GM12878 (cell line): ENCODE results near the gene MFSD8. TPM values are rescaled to one million over a fixed set of nuclear protein-coding genes. Genes with fewer than 3 reads are reported as not detected.

Experiments
- ATAC-seq: fragments of 200-7000 bp; cut with Tn5 transposase; 3 replicates; pipeline ENCODE4 v1.9.1; 2020; ENCODE audit warnings: mild to moderate bottlenecking, moderate library complexity
- Bru-seq: library from RNA; stranded (reverse); fragments of 400-500 nt; gene quantifications from one replicate; lab custom pipeline; 2021; lab: Mats Ljungman, UMichigan
- BruChase-seq, 2 experiments: library from RNA; stranded (reverse); fragments of 400-500 nt; gene quantifications; one replicate each; lab custom pipeline; 2021; lab: Mats Ljungman, UMichigan
- BruUV-seq: library from RNA; stranded (reverse); fragments of 400-500 nt; replicated peaks from 2 replicates; lab custom pipeline; 2021; lab: Mats Ljungman, UMichigan
- CTCF ChIA-PET: fragments of 300-600 bp; sonication (Branson Sonifier 250); formaldehyde crosslinking; extraction: SDS; loops from one replicate; lab custom pipeline; 2021; ENCODE audit warnings: inconsistent platforms; lab: Yijun Ruan, JAX
- POLR2A ChIA-PET: fragments of 350-600 bp; formaldehyde crosslinking; extraction: SDS; loops from one replicate; lab custom pipeline; 2021; ENCODE audit warnings: inconsistent platforms; lab: Charles Lee
- RAD21 ChIA-PET: fragments of 300-600 bp; sonication (Branson Sonifier 250); formaldehyde crosslinking; loops from one replicate; lab custom pipeline; 2023; ENCODE audit warnings: antibody characterized with exemption; ENCODE audit not compliant: unreplicated experiment; lab: Charles Lee
- SMC1A ChIA-PET: fragments of 300-600 bp; sonication (Branson Sonifier 250); formaldehyde crosslinking; loops from one replicate; lab custom pipeline; 2023; ENCODE audit not compliant: unreplicated experiment, uncharacterized antibody; lab: Charles Lee
- DNase-seq: peaks from one replicate; pipeline ENCODE4 v3.0.0-alpha.2; 2011; ENCODE audit warnings: low read depth, low spot score
- FAIRE-seq: peaks from 3 replicates; lab custom pipeline; 2011; peaks lifted over from hg19 to GRCh38; lab: Jason Lieb, UNC
- H2AFZ ChIP-seq: 2 replicates; pipeline ENCODE4 v1.6.0; 2011; ENCODE audit warnings: low read depth, low read length, control low read depth; ENCODE audit not compliant: control insufficient read depth
- H3K27ac ChIP-seq: 2 replicates; pipeline ENCODE4 v1.5.1; 2011; ENCODE audit warnings: control low read depth; ENCODE audit not compliant: control insufficient read depth, insufficient read depth
- H3K27me3 ChIP-seq, 2 experiments: replicated peaks in 1 of 2; 2 replicates each; pipeline versions ENCODE4 v1.6.0 to v1.6.1; 2011; ENCODE audit warnings: low read length in 1 of 2; ENCODE audit not compliant: control insufficient read depth in 2 of 2, insufficient read depth in 2 of 2
- H3K36me3 ChIP-seq, 2 experiments: 2 replicates each; pipeline ENCODE4 v1.5.1; 2011; ENCODE audit warnings: low read length in 1 of 2; ENCODE audit not compliant: control insufficient read depth in 2 of 2, insufficient read depth in 2 of 2
- H3K4me1 ChIP-seq: 2 replicates; pipeline ENCODE4 v1.6.1; 2011; ENCODE audit warnings: mild to moderate bottlenecking, low read length, moderate library complexity, mixed read lengths; ENCODE audit not compliant: control insufficient read depth, insufficient read depth
- H3K4me2 ChIP-seq: 2 replicates; pipeline ENCODE4 v1.6.0; 2011; ENCODE audit warnings: control low read depth; ENCODE audit not compliant: control insufficient read depth, insufficient read depth
- H3K4me3 ChIP-seq: fragments of 200-600 bp; sonication (generic); 2 replicates; pipeline ENCODE4 v1.5.1; 2016
- H3K79me2 ChIP-seq: 2 replicates; pipeline ENCODE4 v1.6.0; 2011; ENCODE audit warnings: low read length; ENCODE audit not compliant: control insufficient read depth, insufficient read depth
- H3K9ac ChIP-seq: 2 replicates; pipeline ENCODE4 v1.8.0; 2011; ENCODE audit warnings: low read length, control low read depth, mixed read lengths; ENCODE audit not compliant: control insufficient read depth, insufficient read depth
- H3K9me3 ChIP-seq: replicated peaks from 3 replicates; pipeline ENCODE4 v1.5.1; 2011; ENCODE audit warnings: mild to moderate bottlenecking, low read length; ENCODE audit not compliant: control insufficient read depth, insufficient read depth
- H4K20me1 ChIP-seq: 2 replicates; pipeline ENCODE4 v1.6.0; 2011; ENCODE audit not compliant: control insufficient read depth, insufficient read depth
- ASH2L ChIP-seq: fragments of 300-600, 200-600 bp; sonication (generic); IDR thresholded peaks from 2 replicates; pipeline ENCODE4 v1.6.1; 2017; ENCODE audit warnings: low read depth, mild to moderate bottlenecking, borderline replicate concordance
- FOXK2 ChIP-seq: fragments of 450-650 bp; IDR thresholded peaks from 2 replicates; pipeline ENCODE4 v1.6.1; 2017; ENCODE audit warnings: mild to moderate bottlenecking, moderate library complexity
- GABPA ChIP-seq: IDR thresholded peaks from 2 replicates; pipeline ENCODE4 v1.6.1; 2014; ENCODE audit warnings: antibody characterized with exemption, low read depth, mild to moderate bottlenecking, inconsistent platforms
- MEF2B ChIP-seq: fragments of 450-650 bp; IDR thresholded peaks from 2 replicates; pipeline ENCODE4 v1.6.1; 2018; ENCODE audit warnings: mild to moderate bottlenecking, moderate library complexity; ENCODE audit not compliant: partially characterized antibody, poor library complexity, severe bottlenecking
- NR2C1 ChIP-seq: fragments of 450-650 bp; IDR thresholded peaks from 2 replicates; pipeline ENCODE4 v1.6.1; 2017; ENCODE audit warnings: antibody characterized with exemption, mild to moderate bottlenecking, moderate library complexity
- SREBF1 ChIP-seq: IDR thresholded peaks from 2 replicates; pipeline ENCODE4 v1.6.1; 2012; ENCODE audit warnings: mild to moderate bottlenecking, low read length
- SREBF2 ChIP-seq: IDR thresholded peaks from 2 replicates; pipeline ENCODE4 v1.6.1; 2012; ENCODE audit warnings: mild to moderate bottlenecking, low read length
- SUZ12 ChIP-seq: fragments of 200-600 bp; sonication (generic); IDR thresholded peaks from one replicate; pipeline ENCODE4 v1.6.1; 2018; ENCODE audit warnings: antibody characterized with exemption, mild to moderate bottlenecking; ENCODE audit not compliant: unreplicated experiment
- WGBS: methylation state at CpG from one replicate; pipeline ENCODE4 v1.1.6; 2016; ENCODE audit warnings: low lambda C conversion rate; ENCODE audit not compliant: insufficient replicate concordance, insufficient coverage; ENCODE audit errors: missing lambda C conversion rate; 5-methylcytosine and 5-hydroxymethylcytosine counted together
- in situ Hi-C: fragments of 300-500 bp; cut with MboI; formaldehyde crosslinking; loops from 9 replicates; pipeline ENCODE4 v1.14.3; 2018; ENCODE audit warnings: mixed read lengths
- intact Hi-C: fragments of 100-400 bp; cut with micrococcal nuclease; formaldehyde crosslinking; loops from one replicate; pipeline ENCODE4 v1.14.2; 2022; ENCODE audit not compliant: unreplicated experiment
- long read RNA-seq, 2 experiments: library from polyadenylated mRNA; unstranded; transcript quantifications; one replicate each; pipeline ENCODE4 v2.0.0, GENCODE V29; 2019 to 2020
- polyA minus RNA-seq, 3 experiments: library from RNA; depleted of rRNA, polyadenylated mRNA; stranded (reverse); fragments of >200 nt; gene quantifications; 2 replicates each; pipeline ENCODE4 v1.2.3, GENCODE V29; 2011
- polyA plus RNA-seq, 11 experiments: library from polyadenylated mRNA; depleted of rRNA in 4 of 11; unstranded in 6 of 11; stranded (reverse) in 5 of 11; fragments of >200 nt; fragmentation: Nextera tagmentation in 4 of 11; fragmentation: Illumina TruSeq in 1 of 11; extraction: Ambion mirVana in 4 of 11; extraction: Trizol in 1 of 11; gene quantifications; 1 replicate in 1 of 11; 2 replicates in 10 of 11; pipeline versions ENCODE4 v1.2.1 to v1.2.3, GENCODE V29; 2011 to 2016; ENCODE audit warnings: inconsistent platforms in 2 of 11, missing spikeins in 2 of 11, low read depth in 1 of 11
- total RNA-seq, 4 experiments: library from RNA; depleted of rRNA in 3 of 4; stranded (reverse); fragments of >200 nt in 3 of 4; fragmentation: Illumina TruSeq in 1 of 4; extraction: Trizol in 1 of 4; gene quantifications; 2 replicates each; pipeline versions ENCODE4 v1.2.1 to v1.2.3, GENCODE V29; 2013 to 2021
- TF ChIP-seq, protein P1 (sequence below): fragments of 150-350 bp; IDR thresholded peaks from 2 replicates; pipeline ENCODE4 v1.6.1; 2016; ENCODE audit warnings: low read depth, low read length

Gene MFSD8, protein sequence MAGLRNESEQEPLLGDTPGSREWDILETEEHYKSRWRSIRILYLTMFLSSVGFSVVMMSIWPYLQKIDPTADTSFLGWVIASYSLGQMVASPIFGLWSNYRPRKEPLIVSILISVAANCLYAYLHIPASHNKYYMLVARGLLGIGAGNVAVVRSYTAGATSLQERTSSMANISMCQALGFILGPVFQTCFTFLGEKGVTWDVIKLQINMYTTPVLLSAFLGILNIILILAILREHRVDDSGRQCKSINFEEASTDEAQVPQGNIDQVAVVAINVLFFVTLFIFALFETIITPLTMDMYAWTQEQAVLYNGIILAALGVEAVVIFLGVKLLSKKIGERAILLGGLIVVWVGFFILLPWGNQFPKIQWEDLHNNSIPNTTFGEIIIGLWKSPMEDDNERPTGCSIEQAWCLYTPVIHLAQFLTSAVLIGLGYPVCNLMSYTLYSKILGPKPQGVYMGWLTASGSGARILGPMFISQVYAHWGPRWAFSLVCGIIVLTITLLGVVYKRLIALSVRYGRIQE
- 145 and 160 TPM in 2 replicates for total RNA-seq (2013; cell fraction: nucleolus; rRNA removed)
- total RNA-seq (2014; rRNA removed): 19.4 and 21.7 TPM in 2 replicates
- total RNA-seq (2014; rRNA removed; fragmentation: Illumina TruSeq; extraction: Trizol): 18.4 and 18.6 TPM in 2 replicates
- 13.5 and 17.0 TPM in 2 replicates for total RNA-seq (2021)
- polyA plus RNA-seq (2011; ENCODE audit: low read depth): 6.0 TPM
- polyA plus RNA-seq (2011; rRNA removed): 27.7 and 45.4 TPM in 2 replicates
- 8.4 and 9.4 TPM in 2 replicates for polyA plus RNA-seq (2011; cell fraction: cytosol; rRNA removed)
- 47.8 and 58.2 TPM in 2 replicates for polyA plus RNA-seq (2011; cell fraction: nucleus; rRNA removed)
- 10.0 and 10.2 TPM in 2 replicates for polyA plus RNA-seq (2012)
- polyA plus RNA-seq (2014; fragmentation: Illumina TruSeq; extraction: Trizol): 12.7 and 15.8 TPM in 2 replicates
- 10 to 100 TPM; 18.2 to 29.9 TPM for polyA plus RNA-seq (2014; fragmentation: Nextera tagmentation; extraction: Ambion mirVana)
- 11.2 and 13.2 TPM in 2 replicates for polyA plus RNA-seq (2014; rRNA removed)
- 10 to 100 TPM; 16.8 to 18.8 TPM for polyA plus RNA-seq (2016; fragmentation: Nextera tagmentation; extraction: Ambion mirVana)
- polyA minus RNA-seq (2011; rRNA and poly(A)+ RNA removed): 21.6 and 26.6 TPM in 2 replicates
- polyA minus RNA-seq (2011; cell fraction: cytosol; rRNA and poly(A)+ RNA removed): 8.2 and 9.8 TPM in 2 replicates
- polyA minus RNA-seq (2011; cell fraction: nucleus; rRNA and poly(A)+ RNA removed): 20.7 and 27.4 TPM in 2 replicates
- Bru-seq, nascent RNA: percentile 79 among the genes with signal in this experiment
- BruChase-seq, experiment 1, labeled RNA remaining after a 6-hour chase: percentile 73 among the genes with signal in this experiment
- percentile 84 among the genes with signal in this experiment for BruChase-seq, experiment 2, labeled RNA remaining after a 2-hour chase
- long read RNA-seq, experiment 1, full-length matches to known transcripts: 5 of 7 reads
- long read RNA-seq, experiment 1, partial matches to known transcripts: 0 of 7 reads
- long read RNA-seq, experiment 1, other reads (novel, unspliced or antisense): 2 of 7 reads
- long read RNA-seq, experiment 2, full-length matches to known transcripts: 41 of 71 reads
- long read RNA-seq, experiment 2, partial matches to known transcripts: 15 of 71 reads
- long read RNA-seq, experiment 2, other reads (novel, unspliced or antisense): 15 of 71 reads

DNA sequence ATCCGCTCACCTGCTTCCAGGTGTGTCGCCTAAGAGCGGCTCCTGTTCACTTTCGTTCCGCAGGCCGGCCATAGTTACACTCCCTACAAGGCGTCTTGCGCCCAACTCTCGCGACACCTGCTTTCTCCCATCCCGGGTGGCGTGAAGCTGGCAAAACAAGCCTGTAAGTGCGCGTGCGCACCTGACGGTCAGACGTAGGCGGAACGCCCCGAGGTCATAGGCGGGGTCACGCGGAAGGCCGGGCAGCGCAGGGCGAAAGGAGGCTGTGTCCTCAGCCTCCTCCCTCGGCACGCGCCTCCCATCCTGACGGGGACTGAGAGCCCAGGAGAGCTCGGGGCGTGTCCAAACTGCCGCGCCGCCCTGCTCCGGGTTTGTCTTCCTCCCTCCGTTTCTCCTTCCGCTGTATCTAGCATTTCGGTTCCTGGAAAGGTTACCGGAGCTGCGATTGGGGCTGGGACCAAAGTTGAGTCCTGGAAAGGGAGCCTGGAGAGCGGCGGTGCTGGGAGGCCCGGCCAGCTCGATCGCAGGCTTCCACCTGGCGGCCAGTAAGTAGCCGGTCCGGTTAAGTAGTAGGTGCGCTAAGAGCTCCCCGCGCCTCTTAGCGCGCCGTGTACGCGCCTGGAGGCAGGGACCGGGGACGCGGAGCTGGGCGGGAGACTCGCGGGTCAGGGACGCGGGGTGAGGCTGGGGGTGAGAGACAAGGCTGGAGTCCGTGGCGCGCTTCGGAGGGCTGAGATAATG lies at the start of gene MFSD8, which contains the start of gene ABHD18:
Gene MFSD8, minus strand, starts transcription at position 112 of the 741 bp plus-strand sequence. Its CDS starts 40 bp downstream, at position 72.
Gene ABHD18, plus strand, starts transcription at position 345 of the 741 bp plus-strand sequence. CDS start 17,550 bp downstream, outside the sequence.
- peak; percentile 93 for FAIRE-seq
- Histone ChIP-seq H3K9me3 (no peaks in the 10 kb centered on the region), H3K27me3 (no peaks in the 10 kb centered on the region), H3K4me1 (peaks cover 5% of the 10 kb centered on the region; the same call in 1 of the 2 replicates), H3K9ac (peak within 1 kb of the TSS; percentile 96), H3K36me3 (peaks cover 0 to 3% of the 10 kb centered on the region in 2 experiments; a peak in 1 of 4 replicates), H3K27ac (peak within 1 kb of the TSS; percentile 89), H2AFZ (peak within 1 kb of the TSS; percentile 99), H3K4me3 (peak within 1 kb of the TSS; percentile 83), H3K79me2 (peaks cover 66% of the 10 kb centered on the region), H3K4me2 (peak within 1 kb of the TSS; percentile 78), H4K20me1 (no peaks in the 10 kb centered on the region)
- intact Hi-C loops: loop anchor here (2.0 to 10.0 kb wide), 5 partner anchors 84 to 847 kb away; partner anchors contain the start of genes HSPA4L, LARP1B, PGRMC2 and PLK4
- ChIA-PET SMC1A (interaction anchor here (0.6 to 2.0 kb wide), 20 partner anchors 8 to 187 kb away, joined by 3 to 12 read pairs (median 4); partner anchors contain the start of genes LARP1B and PLK4), CTCF (interaction anchor here (0.6 to 1.6 kb wide), 15 partner anchors 22 to 358 kb away, joined by 3 to 13 read pairs (median 3); no protein-coding TSS in a partner anchor), POLR2A (interaction anchor here (0.5 to 3.9 kb wide), 19 partner anchors 9 to 1129 kb away, joined by 3 to 25 read pairs (median 3); partner anchors contain the start of genes HSPA4L, LARP1B, PLK4 and SCLT1), RAD21 (interaction anchor here (0.6 to 2.0 kb wide), 17 partner anchors 31 to 321 kb away, joined by 3 to 11 read pairs (median 4); partner anchors contain the start of genes HSPA4L, LARP1B and PLK4)
- peak; percentile 99 for DNase-seq
- peak; percentile 96 for ATAC-seq
- in situ Hi-C loops: no loop called here
- BruUV-seq: no TSS peak
- under 1% methylated on average over 68 of the region's 69 CpGs for WGBS
- TF ChIP-seq SREBF1 (no peak), SREBF2 (no peak), MEF2B (no peak), NR2C1 (peak; percentile 93), SUZ12 (no peak), FOXK2 (no peak), ASH2L (0 out of 2 replicates have a peak, but pooled peaks have one; percentile 34), GABPA (peak; percentile 47)
- TF ChIP-seq, protein P1, sequence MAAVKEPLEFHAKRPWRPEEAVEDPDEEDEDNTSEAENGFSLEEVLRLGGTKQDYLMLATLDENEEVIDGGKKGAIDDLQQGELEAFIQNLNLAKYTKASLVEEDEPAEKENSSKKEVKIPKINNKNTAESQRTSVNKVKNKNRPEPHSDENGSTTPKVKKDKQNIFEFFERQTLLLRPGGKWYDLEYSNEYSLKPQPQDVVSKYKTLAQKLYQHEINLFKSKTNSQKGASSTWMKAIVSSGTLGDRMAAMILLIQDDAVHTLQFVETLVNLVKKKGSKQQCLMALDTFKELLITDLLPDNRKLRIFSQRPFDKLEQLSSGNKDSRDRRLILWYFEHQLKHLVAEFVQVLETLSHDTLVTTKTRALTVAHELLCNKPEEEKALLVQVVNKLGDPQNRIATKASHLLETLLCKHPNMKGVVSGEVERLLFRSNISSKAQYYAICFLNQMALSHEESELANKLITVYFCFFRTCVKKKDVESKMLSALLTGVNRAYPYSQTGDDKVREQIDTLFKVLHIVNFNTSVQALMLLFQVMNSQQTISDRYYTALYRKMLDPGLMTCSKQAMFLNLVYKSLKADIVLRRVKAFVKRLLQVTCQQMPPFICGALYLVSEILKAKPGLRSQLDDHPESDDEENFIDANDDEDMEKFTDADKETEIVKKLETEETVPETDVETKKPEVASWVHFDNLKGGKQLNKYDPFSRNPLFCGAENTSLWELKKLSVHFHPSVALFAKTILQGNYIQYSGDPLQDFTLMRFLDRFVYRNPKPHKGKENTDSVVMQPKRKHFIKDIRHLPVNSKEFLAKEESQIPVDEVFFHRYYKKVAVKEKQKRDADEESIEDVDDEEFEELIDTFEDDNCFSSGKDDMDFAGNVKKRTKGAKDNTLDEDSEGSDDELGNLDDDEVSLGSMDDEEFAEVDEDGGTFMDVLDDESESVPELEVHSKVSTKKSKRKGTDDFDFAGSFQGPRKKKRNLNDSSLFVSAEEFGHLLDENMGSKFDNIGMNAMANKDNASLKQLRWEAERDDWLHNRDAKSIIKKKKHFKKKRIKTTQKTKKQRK: no peak
